ENCODE results near the gene TCN2.

DNA sequence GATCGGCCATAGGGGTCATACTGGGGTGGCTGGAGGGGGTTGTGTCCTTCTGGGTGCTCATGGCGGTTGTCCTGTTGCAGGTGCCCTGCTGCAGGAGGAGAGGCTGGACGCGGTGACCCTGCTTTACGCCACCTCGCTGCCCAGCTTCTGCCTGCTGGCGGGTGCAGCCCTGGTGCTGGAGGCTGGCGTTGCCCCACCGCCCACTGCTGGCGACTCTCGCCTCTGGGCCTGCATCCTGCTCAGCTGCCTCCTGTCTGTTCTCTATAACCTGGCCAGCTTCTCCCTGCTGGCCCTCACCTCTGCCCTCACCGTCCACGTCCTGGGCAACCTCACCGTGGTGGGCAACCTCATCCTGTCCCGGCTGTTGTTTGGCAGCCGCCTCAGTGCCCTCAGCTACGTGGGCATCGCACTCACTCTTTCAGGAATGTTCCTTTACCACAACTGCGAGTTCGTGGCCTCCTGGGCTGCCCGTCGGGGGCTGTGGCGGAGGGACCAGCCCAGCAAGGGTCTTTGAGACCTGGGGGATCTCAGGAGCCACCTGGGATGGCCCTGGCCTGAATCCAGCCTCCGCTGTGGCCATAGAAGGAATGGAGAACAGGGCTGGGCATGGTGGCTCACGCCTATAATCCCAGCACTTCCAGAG is 39.7 kb downstream of the TCN2 start:
- TF ChIP-seq, protein P1, sequence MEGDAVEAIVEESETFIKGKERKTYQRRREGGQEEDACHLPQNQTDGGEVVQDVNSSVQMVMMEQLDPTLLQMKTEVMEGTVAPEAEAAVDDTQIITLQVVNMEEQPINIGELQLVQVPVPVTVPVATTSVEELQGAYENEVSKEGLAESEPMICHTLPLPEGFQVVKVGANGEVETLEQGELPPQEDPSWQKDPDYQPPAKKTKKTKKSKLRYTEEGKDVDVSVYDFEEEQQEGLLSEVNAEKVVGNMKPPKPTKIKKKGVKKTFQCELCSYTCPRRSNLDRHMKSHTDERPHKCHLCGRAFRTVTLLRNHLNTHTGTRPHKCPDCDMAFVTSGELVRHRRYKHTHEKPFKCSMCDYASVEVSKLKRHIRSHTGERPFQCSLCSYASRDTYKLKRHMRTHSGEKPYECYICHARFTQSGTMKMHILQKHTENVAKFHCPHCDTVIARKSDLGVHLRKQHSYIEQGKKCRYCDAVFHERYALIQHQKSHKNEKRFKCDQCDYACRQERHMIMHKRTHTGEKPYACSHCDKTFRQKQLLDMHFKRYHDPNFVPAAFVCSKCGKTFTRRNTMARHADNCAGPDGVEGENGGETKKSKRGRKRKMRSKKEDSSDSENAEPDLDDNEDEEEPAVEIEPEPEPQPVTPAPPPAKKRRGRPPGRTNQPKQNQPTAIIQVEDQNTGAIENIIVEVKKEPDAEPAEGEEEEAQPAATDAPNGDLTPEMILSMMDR (IDR thresholded peaks at IDR 0.05; ENCODE audit: insufficient read depth, low read depth, low read length): no peak
- no peak for TF ChIP-seq EZH2 (IDR thresholded peaks at IDR 0.05; ENCODE audit: insufficient read depth, low read length)
